Loucy (cell line): Measurements from ENCODE around the gene KLF17.

Experiments used
- H2AFZ ChIP-seq: fragments of 200-600 bp; sonication (generic); 2 replicates; pipeline ENCODE4 v1.6.0; 2016; ENCODE audit warnings: antibody characterized with exemption, mild to moderate bottlenecking, low read length, moderate library complexity
- H3F3A ChIP-seq: fragments of 200-600 bp; 2 replicates; pipeline ENCODE4 v1.6.0; 2016; ENCODE audit warnings: antibody characterized with exemption, low read depth, mild to moderate bottlenecking
- H3K27me3 ChIP-seq: fragments of 200-600 bp; sonication (generic); 2 replicates; pipeline ENCODE4 v1.6.1; 2014; ENCODE audit warnings: low read length, mild to moderate bottlenecking; ENCODE audit not compliant: insufficient read depth, poor library complexity, severe bottlenecking
- H3K36me3 ChIP-seq: fragments of 200-600 bp; sonication (generic); 2 replicates; pipeline ENCODE4 v1.6.1; 2016; ENCODE audit warnings: low read length; ENCODE audit not compliant: insufficient read depth
- H3K4me1 ChIP-seq: fragments of 200-600 bp; sonication (generic); 2 replicates; pipeline ENCODE4 v1.5.1; 2014; ENCODE audit warnings: low read length, mild to moderate bottlenecking; ENCODE audit not compliant: insufficient read depth, poor library complexity, severe bottlenecking
- H3K4me2 ChIP-seq: fragments of 200-600 bp; sonication (generic); 2 replicates; pipeline ENCODE4 v1.6.0; 2014; ENCODE audit warnings: antibody characterized with exemption, low read length, low read depth, mild to moderate bottlenecking; ENCODE audit not compliant: poor library complexity, severe bottlenecking
- H3K4me3 ChIP-seq: fragments of 200-600 bp; sonication (generic); 2 replicates; pipeline ENCODE4 v1.5.1; 2014; ENCODE audit warnings: low read length, mild to moderate bottlenecking, mixed read lengths; ENCODE audit not compliant: poor library complexity, severe bottlenecking
- H3K79me2 ChIP-seq: fragments of 200-600 bp; sonication (generic); 2 replicates; pipeline ENCODE4 v1.6.1; 2014; ENCODE audit warnings: low read length; ENCODE audit not compliant: insufficient read depth
- H3K9ac ChIP-seq: fragments of 200-600 bp; sonication (generic); 2 replicates; pipeline ENCODE4 v1.6.0; 2014; ENCODE audit warnings: mild to moderate bottlenecking, low read depth, low read length, moderate library complexity; ENCODE audit not compliant: poor library complexity, severe bottlenecking
- H3K9me2 ChIP-seq: fragments of 200-600 bp; sonication (generic); replicated peaks from 2 replicates; pipeline ENCODE4 v1.6.1; 2016; ENCODE audit warnings: low read depth, low read length, mixed read lengths
- H3K9me3 ChIP-seq: fragments of 200-600 bp; sonication (generic); 2 replicates; pipeline ENCODE4 v1.6.1; 2014; ENCODE audit warnings: mild to moderate bottlenecking, antibody characterized with exemption, low read length, low read depth; ENCODE audit not compliant: insufficient read depth
- H4K20me1 ChIP-seq: fragments of 200-600 bp; sonication (generic); 2 replicates; pipeline ENCODE4 v1.6.0; 2014; ENCODE audit warnings: antibody characterized with exemption, low read length, mild to moderate bottlenecking; ENCODE audit not compliant: insufficient read depth, poor library complexity, severe bottlenecking
- CTCF ChIP-seq: fragments of 200-600 bp; sonication (generic); conservative IDR thresholded peaks from 2 replicates; pipeline ENCODE4 v1.5.1; 2014; ENCODE audit warnings: mild to moderate bottlenecking, antibody characterized with exemption, low read length
- EZH2phosphoT487 ChIP-seq: fragments of 200-600 bp; IDR thresholded peaks from 2 replicates; pipeline ENCODE4 v1.6.1; 2018; ENCODE audit warnings: antibody characterized with exemption, mild to moderate bottlenecking, moderate library complexity, borderline replicate concordance

Gene KLF17

GRCh38 chr1:44105810-44106209 is 12.8 kb upstream of the KLF17 start:
- Histone ChIP-seq H3K4me2 (no peak overlapping the region), H3F3A (no peaks in the 10 kb centered on the region), H3K27me3 (no peaks in the 10 kb centered on the region), H3K36me3 (no peaks in the 10 kb centered on the region), H3K9me2 (no peaks in the 10 kb centered on the region), H3K79me2 (no peaks in the 10 kb centered on the region), H3K4me3 (no peak overlapping the region), H3K9me3 (no peaks in the 10 kb centered on the region), H2AFZ (no peak overlapping the region), H3K4me1 (no peaks in the 10 kb centered on the region), H3K9ac (no peak overlapping the region), H4K20me1 (no peaks in the 10 kb centered on the region)
- no peak for TF ChIP-seq EZH2phosphoT487
- TF ChIP-seq CTCF: no peak

GRCh38 chr1:44108241-44108640 is 10.4 kb upstream of the KLF17 start:
- H3F3A ChIP-seq: no peaks in the 10 kb centered on the region
- no peaks in the 10 kb centered on the region for H3K9me2 ChIP-seq
- H3K79me2 ChIP-seq: no peaks in the 10 kb centered on the region
- H3K9ac ChIP-seq: no peak overlapping the region
- TF ChIP-seq EZH2phosphoT487: no peak
- TF ChIP-seq CTCF: no peak
- H2AFZ ChIP-seq: no peak overlapping the region
- H4K20me1 ChIP-seq: no peaks in the 10 kb centered on the region
- no peaks in the 10 kb centered on the region for H3K27me3 ChIP-seq
- no peaks in the 10 kb centered on the region for H3K9me3 ChIP-seq
- H3K4me1 ChIP-seq: no peaks in the 10 kb centered on the region
- no peak overlapping the region for H3K4me2 ChIP-seq
- no peaks in the 10 kb centered on the region for H3K36me3 ChIP-seq
- H3K4me3 ChIP-seq: no peak overlapping the region

- no peaks in the 10 kb centered on the region for H3K9me3 ChIP-seq
- H3K4me3 ChIP-seq: no peak overlapping the region
- no peak overlapping the region for H3K4me2 ChIP-seq
- TF ChIP-seq EZH2phosphoT487 (no peak), CTCF (no peak)
- no peaks in the 10 kb centered on the region for H3K79me2 ChIP-seq
- no peaks in the 10 kb centered on the region for H3K36me3 ChIP-seq
- no peaks in the 10 kb centered on the region for H4K20me1 ChIP-seq
- H3F3A ChIP-seq: no peaks in the 10 kb centered on the region
- peaks cover 3% of the 10 kb centered on the region for H3K4me1 ChIP-seq
- H3K9ac ChIP-seq: no peak overlapping the region
- no peaks in the 10 kb centered on the region for H3K27me3 ChIP-seq
- H3K9me2 ChIP-seq: no peaks in the 10 kb centered on the region
- no peak overlapping the region for H2AFZ ChIP-seq
Measured at GRCh38 chr1:44108971-44109370, 9.7 kb upstream of the KLF17 start.
